HT-29 (cell line): ENCODE measurements around the gene SH3RF3. TPM values are rescaled to one million over a fixed set of nuclear protein-coding genes. Genes with fewer than 3 reads are reported as not detected.
A peak's percentile ranks its signal among the peaks of the same experiment; 100 is the strongest.

Experiments used
- DNase-seq: peaks from one replicate; pipeline ENCODE4 v3.0.0-alpha.2; 2015; ENCODE audit warnings: low spot score
- total RNA-seq: library from RNA; depleted of rRNA; stranded (reverse); fragments of >200 nt; shearing (Covaris generic); gene quantifications from 2 replicates; pipeline ENCODE4 v1.2.3, GENCODE V29; 2014

The SH3RF3 gene
- total RNA-seq, 1 experiment from 2014 or later = 0.05 TPM

DNA sequence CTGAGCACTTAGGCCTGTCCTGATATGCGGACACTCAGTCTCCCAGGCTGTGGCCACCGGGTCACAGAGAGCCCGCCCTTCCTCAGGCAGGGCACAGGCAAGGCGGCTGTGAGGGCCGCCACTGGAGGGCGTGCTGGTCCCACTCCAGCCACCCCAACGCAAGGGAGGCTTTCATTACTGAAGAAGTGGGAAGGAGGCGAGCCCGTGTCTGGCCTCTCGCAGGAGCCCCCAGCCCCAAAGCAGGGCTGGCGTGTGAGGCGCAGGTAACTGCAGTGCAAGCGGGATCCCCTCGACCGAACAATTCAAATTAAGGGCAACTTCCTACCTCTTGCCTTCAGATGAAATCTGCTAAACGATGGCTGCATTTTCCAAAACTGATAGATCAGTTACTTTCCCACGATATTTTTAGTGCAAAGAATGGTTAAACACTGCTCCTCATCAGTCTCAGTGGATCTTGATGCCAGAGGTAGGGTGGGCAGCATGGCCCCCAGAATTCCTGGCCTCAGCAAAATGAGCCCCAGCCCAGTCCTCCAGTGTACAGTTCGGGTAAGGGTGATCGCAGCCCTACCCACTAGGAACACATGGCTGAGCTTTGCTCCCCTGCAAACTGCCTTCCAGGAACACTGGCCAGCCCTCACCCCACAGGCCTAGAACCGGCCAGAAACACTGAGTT, 387.6 kb downstream of the SH3RF3 start:
- DNase-seq = peak; percentile 88

DNA sequence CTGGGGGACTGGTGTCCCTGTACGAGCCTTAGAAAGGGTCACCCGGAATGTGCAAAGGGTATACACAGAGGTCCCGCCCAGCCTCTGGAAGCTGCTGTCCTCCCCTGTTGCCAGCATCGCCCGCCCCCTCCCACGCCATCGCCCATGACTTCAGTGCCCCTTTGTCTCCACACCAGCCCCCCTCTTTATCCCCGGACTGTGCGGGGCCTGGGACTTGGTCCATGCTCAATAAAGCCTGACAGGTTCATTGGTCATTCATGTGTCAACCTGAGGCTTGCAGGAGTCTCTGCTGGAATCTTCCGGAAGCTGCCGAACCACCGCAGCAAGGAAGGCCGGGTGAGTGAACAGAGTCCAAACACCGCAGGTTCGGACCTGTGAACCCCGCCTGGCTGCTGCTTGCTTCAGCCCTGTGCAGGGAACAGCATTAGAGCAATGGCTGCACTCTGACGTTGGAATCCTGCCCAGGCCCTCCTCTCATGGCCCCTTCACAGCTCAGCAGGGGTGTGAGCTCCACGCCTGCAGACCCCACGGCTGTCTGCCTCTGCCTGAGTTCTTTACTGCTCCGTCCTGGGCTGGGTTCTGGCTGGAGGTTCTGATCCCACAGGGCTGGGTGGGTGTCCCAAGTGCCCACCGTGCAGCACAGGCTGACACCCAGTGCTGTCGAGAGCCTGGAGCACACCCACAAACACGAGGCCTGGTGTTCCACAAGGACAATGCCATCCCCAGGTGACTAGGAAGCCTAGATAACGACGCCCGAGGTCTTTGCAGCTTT, 388.3 kb downstream of the SH3RF3 start:
- no peak for DNase-seq

DNA sequence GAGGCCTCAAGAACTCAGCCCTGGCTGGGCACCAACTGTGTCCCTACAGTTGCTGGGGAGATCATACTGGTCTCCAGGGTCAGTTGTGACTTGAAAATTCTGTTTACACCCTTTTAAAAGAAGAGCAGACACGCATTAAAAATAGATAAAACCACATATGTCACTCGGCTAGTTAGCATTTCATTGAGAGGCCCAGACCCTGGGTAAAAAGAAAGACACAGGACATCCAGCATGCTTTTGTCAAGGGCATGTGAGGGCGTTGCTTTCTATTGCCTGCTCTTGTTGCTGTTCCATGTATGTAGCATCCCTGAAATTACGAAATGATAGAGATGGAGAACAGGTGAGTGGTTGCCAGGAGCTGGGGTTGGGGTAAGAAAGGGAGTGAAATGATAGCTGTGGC, 390.5 kb downstream of the SH3RF3 start:
- no peak for DNase-seq

DNA sequence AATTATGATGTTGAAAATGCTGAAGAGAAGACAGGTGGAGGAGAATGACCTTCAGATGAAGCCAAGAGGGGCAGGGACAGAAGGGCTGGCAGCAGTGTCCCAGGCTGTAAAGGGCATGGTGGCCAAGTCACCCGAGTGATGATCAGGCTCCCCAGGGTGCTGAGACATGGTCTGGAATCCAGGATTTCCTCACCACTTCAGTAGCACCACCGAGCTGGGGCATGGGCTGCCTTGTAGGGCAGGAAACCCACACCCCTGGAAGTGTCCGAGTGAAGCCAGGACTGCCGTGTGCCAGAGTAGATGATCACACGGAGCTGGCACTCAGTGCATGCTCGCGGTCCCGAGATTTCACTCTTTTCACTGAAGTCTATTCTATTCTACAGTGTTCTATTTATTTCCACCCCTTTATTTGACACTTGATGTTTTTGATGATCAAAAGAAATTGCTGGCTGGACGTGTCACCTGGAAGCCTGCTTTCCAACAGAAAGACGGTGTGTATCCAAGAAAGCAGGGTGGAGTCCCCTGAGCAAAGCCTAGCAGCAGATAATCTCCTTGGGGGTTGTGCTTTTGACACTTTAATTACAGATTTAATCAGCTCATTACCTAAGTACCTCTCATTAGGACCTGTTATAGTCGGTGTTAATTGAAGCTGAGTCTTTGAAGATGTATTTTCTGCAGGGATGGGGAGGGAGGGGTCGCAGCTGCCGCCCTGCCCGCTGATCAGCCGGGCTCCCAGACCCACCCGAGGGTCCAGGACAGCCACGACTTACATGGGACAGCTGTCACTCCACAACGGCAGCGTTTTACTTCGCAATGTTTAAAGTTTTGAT, 392.4 kb downstream of the SH3RF3 start:
- DNase-seq = no peak

DNA sequence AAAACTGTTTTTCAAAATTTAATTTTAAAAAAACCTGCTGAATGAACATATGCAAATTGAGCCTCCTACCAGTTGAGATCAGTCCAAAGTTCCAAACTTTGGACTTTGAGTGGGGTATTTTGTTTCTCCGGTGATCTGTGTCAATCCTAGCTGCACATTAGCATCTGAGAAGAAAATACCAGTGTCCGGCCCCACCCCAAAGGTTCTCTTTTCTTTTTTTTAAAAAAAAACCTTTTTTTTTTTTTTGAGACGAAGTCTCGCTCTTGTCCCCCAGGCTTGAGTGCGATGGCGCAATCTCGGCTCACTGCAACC, 393.0 kb downstream of the SH3RF3 start:
- no peak for DNase-seq

DNA sequence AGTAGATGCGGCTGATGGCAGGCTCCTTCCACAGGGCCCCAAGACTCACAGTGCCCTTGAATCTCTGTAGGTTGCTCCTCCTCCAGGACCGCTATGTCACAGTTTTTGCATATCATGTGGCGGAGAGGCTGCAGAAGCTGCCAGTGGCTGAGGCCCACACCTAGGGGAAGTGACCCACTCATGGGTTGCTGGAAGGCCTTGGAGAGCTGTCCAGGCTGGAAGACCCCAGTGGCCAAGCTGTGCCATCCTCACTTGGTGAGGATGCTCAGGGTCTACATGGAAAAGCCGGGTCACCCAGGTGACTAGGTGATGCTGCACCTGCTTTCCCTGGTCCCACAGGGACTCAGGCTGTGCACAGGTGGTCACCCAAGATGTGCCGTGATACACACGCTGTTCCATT, 394.1 kb downstream of the SH3RF3 start:
- DNase-seq = no peak

DNA sequence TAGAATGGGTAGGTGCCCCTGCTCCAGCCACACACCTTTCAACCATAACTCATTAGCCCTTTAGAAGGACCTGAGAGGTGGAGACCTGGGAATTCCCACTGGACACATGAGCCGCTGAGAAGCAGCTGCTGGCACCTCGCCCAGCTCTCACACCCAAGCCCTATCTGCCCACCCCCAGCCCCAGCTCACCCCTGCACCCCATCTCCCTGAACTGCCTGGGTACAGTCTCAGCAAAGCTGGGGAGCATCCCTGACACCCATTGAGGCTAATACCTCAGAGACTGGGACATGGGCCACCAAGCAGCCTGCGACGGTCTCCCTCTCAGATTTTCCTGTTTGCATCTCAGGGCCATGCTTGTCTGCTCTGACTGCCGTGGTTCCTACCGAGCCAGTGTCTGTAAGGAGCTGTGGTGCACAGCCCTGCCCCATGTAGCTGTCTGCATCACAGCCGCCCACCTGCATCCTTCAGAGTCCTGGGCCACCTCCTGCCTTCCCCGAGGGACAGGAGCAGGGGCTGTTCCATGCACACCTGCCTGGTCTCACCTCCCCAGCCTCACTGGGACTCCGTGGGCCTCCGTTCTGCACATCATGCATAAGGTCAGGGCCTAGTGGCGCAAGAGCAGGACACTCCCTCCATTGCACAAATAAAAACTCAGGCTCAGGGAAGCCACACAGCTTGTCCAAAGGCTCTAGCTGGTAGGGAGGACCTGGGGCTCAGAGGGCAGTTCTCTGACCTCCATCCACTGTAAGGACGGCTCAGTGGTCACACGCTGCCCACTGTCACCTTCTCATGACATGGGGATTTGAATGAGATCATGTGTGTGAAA, 394.7 kb downstream of the SH3RF3 start:
- DNase-seq = no peak

DNA sequence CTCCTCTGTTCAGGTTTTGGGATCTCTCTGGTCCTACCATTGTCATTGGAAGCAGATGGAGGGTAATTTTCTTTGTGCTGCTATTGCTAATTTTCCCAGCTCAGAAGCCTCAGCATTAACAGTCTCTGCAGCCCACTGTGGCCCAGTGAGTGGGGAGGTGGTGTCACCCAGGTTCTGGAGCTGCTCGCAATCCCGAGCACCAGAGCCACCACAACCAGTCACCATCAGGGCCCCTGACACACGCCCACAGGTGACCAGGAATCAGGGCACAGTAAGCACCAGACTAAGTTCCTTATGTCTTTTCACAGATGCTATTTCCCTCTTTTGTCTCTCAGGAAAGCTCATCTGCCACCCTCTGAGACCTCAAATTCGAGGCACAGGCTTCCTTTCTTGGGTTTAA, 396.8 kb downstream of the SH3RF3 start:
- DNase-seq = no peak

DNA sequence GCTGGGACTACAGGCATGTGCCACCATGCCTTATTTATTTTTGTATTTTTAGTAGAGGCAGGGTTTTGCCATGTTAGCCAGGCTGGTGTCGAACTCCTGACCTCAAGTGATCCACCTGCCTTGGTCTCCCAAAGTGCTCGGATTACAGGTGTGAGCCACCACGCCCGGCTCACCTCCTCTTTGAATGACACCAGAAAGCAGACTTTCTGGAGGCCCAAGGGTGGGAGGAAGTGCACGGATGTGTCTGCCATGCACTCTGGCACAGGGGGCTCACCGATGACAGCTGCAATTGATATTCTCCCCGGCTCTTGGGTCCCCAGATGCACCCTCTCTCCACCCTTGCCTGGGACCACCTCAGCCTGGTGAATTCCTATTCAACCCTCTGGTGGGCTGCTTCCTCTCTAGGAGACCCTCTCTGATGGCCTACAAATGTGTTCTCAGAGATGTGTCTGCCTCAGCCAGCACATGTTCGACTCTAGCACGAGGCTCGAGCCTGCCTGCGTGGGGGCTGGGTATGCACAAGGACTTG, 397.5 kb downstream of the SH3RF3 start:
- DNase-seq = no peak

DNA sequence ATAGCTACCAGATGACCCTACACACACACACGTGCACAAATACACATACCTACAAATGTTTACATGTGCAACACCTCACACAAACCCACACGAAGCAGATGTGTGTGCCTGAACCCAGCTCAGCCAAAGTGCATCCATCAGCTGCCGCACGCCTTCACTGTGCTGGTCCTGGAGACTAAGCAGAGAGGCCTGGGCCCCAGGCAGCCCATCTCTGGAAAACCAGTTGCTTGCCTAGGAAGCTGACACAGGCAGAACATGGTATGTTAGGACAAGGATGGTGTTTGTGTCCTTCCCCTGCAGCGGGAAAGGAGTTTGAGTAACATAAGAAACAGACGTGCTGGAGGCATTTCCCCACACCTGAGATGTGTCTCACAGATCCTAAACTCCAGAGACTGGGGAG, 398.1 kb downstream of the SH3RF3 start:
- no peak for DNase-seq

DNA sequence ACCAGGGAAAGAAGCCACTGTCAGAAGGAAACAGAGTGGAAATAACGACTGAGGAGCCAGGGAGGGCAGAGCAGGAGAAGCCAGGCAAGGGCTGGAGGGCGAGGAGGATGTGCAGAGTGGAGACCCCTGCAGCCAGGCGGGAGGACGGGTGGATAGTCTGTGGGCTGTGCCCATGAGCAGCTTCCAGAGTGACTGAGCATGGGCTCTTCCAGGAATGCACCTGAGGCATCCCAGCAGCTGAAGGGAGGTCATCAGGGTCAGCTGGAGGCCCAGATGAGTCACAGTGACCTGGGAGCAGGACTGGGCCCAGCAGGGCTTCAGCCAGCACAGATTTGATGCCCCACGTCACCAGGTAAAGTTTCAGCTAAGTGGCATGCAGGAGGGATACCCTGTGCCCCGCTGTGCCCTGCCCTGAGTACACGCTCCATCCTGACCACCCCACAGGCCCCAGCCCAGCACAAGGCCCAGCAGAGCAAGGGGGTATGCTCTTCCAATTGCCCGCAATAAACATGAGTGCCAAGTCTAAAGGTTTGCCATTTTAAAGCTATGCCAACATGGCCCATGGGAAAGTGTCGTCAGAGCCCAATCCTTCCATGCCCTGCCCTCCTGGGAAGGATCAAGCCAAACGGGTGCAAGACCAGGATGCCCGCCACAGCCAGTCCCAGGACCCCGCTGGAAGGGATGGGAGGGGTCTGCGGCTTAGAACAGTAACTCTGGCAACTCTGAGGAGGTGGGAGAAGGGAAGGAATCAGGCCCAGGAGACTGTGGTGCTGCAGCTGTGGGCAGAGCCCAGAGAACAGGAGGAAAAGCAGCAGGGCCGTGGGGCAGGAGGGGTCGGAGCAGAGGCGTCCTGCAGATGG, 399.1 kb downstream of the SH3RF3 start:
- DNase-seq = no peak

DNA sequence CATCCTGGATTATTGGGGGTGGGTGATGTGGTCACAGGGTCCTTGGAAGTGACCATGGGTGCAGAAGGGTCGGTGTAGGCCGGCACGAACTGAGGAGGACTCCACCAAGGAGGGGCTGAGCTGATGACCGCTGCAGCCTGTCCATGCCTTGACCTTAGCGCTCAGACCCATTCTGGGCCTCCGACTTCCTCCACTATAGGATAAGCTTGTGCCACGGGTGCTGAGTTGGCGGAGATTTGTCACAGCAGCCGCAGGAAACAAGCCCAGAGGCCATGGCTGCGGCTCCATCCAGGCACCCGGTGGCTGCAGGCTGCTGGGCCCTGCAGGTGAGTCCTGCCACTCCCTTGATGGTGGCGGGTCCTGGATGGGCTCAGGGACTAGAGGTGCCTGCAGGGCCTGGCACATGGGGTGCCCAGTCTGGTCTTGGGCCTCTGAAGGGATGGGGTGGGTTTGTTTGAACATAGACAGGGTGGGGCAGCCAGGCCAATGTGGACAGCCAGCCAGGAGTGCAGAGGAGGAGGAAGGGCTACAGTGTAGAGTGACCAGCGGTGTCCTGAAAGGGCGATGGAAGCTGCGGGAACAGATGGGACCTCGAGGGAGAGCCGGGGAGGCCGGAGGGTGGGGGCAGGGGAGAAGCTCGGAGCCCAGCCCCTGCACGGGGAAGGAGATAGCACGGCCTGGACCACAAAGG, 400.0 kb downstream of the SH3RF3 start:
- DNase-seq = no peak

DNA sequence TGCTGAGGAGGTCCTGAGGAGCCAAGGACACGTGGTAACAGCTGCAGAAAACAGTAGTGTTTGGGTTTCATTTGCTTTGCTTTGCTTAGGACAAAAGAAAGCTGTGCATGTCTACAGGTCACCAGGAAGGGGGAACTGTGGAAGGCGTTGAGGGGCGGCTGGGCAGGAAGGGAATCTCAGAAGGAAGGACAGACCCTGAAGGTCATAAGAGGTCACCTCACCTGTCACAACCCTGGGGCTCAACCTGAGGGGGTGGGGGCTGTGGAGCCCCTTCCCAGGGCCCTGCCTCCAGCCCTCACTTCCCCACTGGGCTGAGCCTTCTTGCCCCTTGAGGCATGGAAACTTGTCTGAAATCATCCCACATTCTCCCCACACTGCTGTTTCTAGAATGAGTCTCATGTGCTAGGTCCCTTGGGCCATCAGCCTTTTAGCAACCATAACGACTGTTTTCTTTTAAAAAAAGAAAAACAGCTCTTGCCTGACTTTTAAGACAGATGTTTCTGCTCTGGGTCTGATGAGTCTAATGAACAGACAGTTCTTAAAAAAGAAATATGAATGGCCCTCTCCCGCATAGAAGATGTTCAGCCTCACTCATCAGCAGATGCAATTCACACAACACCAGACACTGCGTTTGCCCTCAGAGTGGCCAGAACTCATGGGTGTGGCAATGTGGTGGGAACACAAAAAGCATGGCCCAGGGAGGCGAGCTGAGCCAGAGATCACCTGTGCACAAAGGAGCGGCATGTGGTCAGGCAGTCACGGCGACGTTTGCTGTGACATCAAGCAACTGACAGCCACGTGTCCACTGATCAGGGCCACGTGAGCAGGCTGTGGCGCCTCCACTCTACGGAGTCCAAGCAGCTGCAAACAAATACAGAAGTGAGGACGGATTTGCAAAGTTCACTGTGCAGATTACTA, 400.8 kb downstream of the SH3RF3 start:
- DNase-seq = no peak

DNA sequence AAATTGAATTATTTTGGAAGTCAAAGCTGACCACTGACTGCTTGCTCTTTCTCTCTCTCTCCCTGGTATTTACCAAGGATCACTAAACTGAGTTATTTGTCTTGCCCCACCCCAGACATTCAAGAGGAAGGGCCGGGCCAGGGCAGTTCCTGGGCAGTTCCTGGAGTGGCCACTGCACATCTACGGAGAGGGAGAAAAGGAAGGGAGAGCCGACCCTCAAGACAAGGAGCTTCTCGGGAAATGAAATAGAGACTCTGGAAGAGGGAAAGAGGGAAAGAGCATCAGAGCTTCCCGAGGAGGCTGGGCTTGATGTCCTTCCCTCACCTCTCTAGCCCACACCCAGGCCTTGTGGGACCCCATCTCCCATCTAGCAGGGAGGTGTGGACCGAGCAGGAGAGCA, 401.7 kb downstream of the SH3RF3 start:
- DNase-seq = peak; percentile 60

DNA sequence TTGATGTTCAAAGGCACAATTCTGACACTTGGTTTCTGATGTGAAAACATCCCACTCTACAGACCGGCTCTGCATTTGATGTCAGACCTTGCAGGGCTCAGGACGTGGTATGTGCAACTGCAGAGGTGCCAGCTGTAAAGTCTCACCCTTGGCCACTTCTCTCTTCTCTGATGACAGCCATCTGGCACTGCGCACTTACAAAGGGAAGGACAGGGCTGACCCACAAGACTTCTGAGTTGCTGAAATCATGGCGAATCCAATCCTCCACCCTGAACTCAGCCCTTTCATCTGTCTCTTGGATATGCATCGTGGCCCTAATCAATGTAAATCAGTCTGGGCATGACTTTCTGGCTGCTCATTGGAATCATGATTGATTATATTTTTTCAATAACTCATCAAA, 402.2 kb downstream of the SH3RF3 start:
- no peak for DNase-seq

DNA sequence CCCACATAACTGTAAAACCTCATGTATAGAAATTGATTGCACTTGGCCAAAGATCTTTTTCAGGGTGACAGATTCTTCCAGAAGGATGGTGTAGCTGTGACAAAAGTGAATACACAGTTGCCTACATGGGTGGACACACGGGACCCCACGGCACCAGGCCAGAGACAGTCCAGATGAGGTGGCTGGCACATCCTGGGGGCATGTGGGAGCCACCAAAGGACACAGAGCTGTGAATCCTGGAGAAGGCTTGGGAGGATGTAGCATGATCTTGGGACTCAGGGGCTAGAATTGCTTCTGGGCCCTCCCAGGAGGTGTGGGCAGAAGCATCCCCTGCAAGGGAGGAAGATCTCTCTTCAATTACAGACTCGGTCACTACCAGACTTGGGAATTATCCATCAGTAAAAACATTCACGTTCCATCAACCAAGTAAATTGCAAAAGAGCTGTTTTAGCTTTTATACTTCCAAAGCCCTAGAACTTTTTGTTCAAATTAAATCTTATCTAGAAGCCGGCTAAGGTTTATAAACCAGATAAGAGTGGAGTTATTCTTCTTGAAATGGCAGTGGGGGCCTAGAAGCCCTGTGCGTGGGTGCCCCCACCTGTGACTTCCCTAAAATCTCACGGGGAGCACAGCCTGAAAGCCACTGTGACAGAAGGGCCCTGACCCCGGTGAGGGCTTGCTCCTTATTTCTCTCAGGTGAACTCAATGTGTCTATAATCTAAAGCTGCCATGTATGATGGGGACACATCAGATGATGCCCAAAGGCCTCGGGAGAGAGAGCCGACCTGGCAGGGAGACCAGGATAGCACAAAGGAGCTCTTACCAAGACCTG, 403.1 kb downstream of the SH3RF3 start:
- DNase-seq = no peak

DNA sequence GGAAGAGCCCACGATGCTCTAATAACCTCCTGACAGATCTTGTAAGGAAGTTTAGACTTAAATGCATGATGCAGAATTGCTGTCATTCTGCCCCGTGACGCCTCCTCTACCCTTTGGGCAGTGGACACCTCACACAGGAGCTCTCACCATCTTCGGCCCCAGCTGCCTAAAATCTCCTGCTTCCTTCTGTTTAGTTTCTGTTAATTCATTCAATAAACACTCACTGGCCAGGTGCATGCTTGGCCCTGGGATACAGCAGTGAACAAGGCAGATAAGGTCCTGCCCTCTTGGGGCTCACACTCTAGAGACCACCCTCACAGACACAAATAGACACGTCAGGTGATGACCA, 403.7 kb downstream of the SH3RF3 start:
- no peak for DNase-seq

DNA sequence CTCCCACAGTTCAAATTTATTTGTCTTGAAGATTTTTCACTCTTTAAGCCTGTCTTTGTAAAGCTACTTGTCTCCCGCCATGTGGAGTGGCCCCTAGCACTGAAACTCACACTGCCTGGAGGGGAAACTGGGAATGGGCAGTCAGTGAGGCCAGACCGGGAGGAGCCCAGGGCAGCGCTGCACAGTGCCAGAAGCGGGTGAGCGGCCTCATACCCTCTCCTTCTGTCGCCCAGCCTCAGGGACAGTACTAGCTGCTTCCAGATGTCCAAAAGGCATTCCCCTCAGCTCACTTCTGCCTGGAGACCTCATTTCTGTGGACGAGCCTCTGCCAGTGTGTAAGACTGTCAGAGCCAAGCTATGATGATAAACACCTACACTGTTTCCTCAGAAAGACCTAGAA, 404.8 kb downstream of the SH3RF3 start:
- no peak for DNase-seq
